Measurements from ENCODE around the gene RAPGEF2.
"Not testable (repeated sequence)": the region's sequence is repeated elsewhere in the genome, so short reads cannot be mapped to it uniquely, and the experiment has no call there.

Gene RAPGEF2

GRCh38 chr4:159239629-159240028, 136.8 kb downstream of the RAPGEF2 start:
- DNase-seq (ENCODE audit: low spot score) = no peak

GRCh38 chr4:159240046-159240445, 137.2 kb downstream of the RAPGEF2 start:
- no peak for DNase-seq (ENCODE audit: low spot score)

- peak; percentile 55 for DNase-seq (ENCODE audit: low spot score)
Measured at GRCh38 chr4:159240687-159241086, 137.8 kb downstream of the RAPGEF2 start.

GRCh38 chr4:159242427-159242826, 139.5 kb downstream of the RAPGEF2 start:
- no peak for DNase-seq (ENCODE audit: low spot score)

GRCh38 chr4:159248384-159249178, 145.7 kb downstream of the RAPGEF2 start:
- peak; percentile 68 for DNase-seq (ENCODE audit: low spot score)

GRCh38 chr4:159250751-159251325, 148.0 kb downstream of the RAPGEF2 start:
- no peak for DNase-seq (ENCODE audit: low spot score)

GRCh38 chr4:159251580-159251979, 148.7 kb downstream of the RAPGEF2 start:
- not testable (repeated sequence) for DNase-seq (ENCODE audit: low spot score)

- no peak for DNase-seq (ENCODE audit: low spot score)
Measured at GRCh38 chr4:159252491-159252890, 149.6 kb downstream of the RAPGEF2 start.

- no peak for DNase-seq (ENCODE audit: low spot score)
Measured at GRCh38 chr4:159256037-159256436, 153.2 kb downstream of the RAPGEF2 start.

GRCh38 chr4:159258889-159259560, 156.1 kb downstream of the RAPGEF2 start:
- no peak for DNase-seq (ENCODE audit: low spot score)

- no peak for DNase-seq (ENCODE audit: low spot score)
Measured at GRCh38 chr4:159264057-159264456, 161.2 kb downstream of the RAPGEF2 start.

GRCh38 chr4:159266981-159267868, 164.3 kb downstream of the RAPGEF2 start:
- DNase-seq (ENCODE audit: low spot score) = no peak

GRCh38 chr4:159267869-159268285, 165.0 kb downstream of the RAPGEF2 start:
- no peak for DNase-seq (ENCODE audit: low spot score)

GRCh38 chr4:159268607-159269006, 165.7 kb downstream of the RAPGEF2 start:
- no peak for DNase-seq (ENCODE audit: low spot score)

- no peak for DNase-seq (ENCODE audit: low spot score)
Measured at GRCh38 chr4:159269116-159269515, 166.2 kb downstream of the RAPGEF2 start.

- no peak for DNase-seq (ENCODE audit: low spot score)
Measured at GRCh38 chr4:159269956-159270355, 167.1 kb downstream of the RAPGEF2 start.

GRCh38 chr4:159271856-159272255, 169.0 kb downstream of the RAPGEF2 start:
- DNase-seq (ENCODE audit: low spot score) = no peak

GRCh38 chr4:159272273-159273140, 169.6 kb downstream of the RAPGEF2 start:
- DNase-seq (ENCODE audit: low spot score) = no peak

GRCh38 chr4:159273141-159273438, 170.2 kb downstream of the RAPGEF2 start:
- no peak for DNase-seq (ENCODE audit: low spot score)

GRCh38 chr4:159273841-159274240, 171.0 kb downstream of the RAPGEF2 start:
- no peak for DNase-seq (ENCODE audit: low spot score)

- DNase-seq (ENCODE audit: low spot score) = no peak
Measured at GRCh38 chr4:159278399-159278798, 175.5 kb downstream of the RAPGEF2 start.

Measured in AG08395 (cell line).